ENCODE measurements around the gene ESR1. TPM values are rescaled to one million over a fixed set of nuclear protein-coding genes. Genes with fewer than 3 reads are reported as not detected.

Gene ESR1
- polyA plus RNA-seq, 4 donors = 0.66 to 1.9 (median 1.1) TPM

DNA sequence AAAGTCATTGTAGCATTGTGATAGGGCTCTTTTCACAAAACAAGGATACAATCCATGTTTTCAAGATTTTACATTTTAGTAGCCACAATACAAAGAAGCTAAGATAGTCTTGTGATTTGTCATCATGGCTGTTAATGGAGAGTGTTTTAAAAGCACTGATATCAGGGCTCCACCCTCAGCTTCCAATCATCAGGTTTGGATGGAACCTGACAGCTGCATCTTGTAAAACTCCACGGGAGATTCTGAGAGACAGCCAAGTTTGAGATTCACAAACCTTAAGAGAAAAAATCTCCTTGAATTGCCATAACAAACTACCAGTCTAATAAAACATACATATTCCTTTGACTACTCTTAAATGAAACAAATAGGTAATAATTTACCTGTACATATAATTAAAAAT lies 280.2 kb downstream of the ESR1 start:
- DNase-seq (ENCODE audit: low read depth in 4 of 4, low spot score in 3 of 4) = no peak

DNA sequence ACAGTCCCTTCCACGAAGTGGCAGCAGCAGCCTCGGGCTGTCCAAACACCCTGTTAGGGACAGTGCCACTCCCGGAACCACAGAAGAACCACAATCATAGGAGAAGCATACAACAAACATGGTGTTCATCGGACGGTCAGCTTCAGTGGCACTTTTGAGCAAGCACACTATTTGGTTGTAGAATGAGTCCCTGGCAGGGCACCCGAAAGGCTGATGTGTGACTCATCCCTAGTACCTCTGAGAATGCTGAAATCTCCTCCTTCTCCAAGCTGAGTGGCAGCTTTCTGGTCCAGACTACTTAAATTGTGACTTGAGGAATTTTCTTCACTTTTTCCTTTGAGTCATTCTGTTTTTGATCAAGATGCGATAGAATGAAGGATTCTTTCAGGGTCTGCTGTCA lies 282.5 kb downstream of the ESR1 start:
- DNase-seq (ENCODE audit: low read depth in 4 of 4, low spot score in 3 of 4) = no peak

DNA sequence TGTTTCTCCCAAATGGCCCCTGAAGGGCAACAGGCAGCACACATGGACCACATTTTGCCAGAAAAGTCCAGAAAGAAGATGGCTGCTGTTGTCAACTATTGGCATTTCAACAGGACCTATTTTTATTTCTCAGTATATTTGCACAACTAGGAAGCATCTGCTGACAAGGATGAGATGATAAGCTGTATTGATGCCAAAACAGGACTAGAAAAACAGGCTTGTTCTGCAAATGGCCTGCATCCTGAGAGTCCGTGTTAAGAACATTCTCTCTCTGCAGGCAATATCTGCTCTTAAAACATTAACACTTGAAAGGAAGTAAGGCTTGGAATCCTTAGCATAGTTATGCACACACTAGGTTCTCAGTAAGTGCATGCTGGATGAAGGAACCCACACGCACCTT lies 283.7 kb downstream of the ESR1 start:
- no peak for DNase-seq (ENCODE audit: low read depth in 4 of 4, low spot score in 3 of 4)

DNA sequence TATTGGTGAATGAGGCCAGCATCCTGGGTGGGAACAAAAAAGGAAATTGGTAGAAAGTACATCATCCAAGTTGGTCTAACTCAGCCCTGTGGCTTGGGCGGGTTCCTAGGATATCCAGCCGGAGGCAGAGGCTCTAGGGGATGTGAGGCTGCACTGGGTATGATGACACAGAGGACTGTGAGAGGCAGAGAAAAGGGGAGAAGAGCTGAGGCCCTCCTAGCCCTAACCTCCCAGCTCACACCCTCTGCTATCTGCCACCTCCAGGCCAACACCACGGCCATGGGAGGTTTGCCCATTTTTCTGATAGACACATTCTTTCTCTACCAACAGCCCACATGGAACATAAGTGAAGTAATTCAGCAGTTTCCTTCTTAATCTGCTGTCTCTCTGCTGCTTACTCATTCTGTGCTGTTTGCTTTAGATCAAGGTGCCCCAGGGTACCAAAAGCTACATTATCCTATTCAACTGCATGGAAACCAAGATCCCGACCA lies 284.4 kb downstream of the ESR1 start:
- no peak for DNase-seq (ENCODE audit: low read depth in 4 of 4, low spot score in 3 of 4)

DNA sequence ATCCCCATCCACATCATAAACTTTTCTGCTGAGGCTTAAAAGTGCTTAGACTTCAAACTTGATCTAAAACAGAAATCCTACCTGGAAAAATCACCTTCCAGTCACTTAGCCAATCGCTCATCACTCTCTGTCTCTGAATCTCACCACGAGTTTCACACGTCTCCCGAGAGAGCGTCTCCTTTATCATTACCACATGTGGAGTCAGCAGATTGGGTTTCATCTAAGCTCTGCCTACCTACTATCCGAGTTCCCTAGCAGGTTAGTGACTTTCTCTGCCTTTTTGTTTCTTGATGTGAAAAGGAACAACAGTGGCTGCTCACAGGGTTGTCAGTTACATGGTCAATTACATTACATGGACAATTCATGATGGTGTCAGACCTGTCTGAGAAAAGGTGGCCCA lies 286.2 kb downstream of the ESR1 start:
- no peak for DNase-seq (ENCODE audit: low read depth in 4 of 4, low spot score in 3 of 4)

DNA sequence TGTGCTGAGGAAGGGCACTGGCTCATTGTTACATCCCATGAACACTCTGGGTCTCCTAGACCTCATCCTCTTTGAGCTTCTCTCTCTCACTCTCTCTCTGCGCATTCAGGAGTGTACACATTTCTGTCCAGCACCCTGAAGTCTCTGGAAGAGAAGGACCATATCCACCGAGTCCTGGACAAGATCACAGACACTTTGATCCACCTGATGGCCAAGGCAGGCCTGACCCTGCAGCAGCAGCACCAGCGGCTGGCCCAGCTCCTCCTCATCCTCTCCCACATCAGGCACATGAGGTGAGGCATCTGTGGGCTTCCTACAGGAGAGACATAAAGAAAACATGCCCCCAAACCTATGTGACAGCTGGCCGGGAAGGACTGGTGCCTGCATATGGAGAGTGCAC lies 286.8 kb downstream of the ESR1 start:
- no peak for DNase-seq (ENCODE audit: low read depth in 4 of 4, low spot score in 3 of 4)

DNA sequence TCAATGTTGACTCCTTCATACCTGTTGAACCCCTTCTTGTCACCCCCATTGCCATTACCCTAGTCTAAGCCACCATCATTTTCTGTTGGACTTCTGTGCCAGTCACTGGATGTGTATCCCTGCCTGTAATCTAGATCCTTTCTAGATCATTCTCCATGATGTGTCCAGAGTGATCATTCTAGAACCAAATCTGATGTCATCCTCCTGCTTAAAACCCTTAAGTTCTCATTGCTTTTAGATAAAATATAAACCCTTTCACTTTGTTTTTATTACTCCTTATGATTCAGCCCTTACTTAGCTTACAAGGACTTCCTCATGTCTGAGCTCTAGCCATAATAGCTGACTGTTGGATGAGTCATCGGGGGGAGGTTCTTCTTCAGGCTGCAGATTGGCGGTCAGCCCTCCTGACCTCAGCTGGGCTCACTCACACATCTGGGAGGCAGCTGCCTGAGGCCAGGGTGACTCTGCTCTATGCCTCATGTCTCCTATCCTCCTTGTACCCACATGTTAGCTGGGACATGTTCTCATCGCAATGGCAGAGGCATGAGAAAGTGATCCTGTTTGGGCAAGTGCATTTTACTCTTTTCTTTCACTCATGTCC lies 287.6 kb downstream of the ESR1 start:
- DNase-seq (ENCODE audit: low read depth in 4 of 4, low spot score in 3 of 4) = no peak

DNA sequence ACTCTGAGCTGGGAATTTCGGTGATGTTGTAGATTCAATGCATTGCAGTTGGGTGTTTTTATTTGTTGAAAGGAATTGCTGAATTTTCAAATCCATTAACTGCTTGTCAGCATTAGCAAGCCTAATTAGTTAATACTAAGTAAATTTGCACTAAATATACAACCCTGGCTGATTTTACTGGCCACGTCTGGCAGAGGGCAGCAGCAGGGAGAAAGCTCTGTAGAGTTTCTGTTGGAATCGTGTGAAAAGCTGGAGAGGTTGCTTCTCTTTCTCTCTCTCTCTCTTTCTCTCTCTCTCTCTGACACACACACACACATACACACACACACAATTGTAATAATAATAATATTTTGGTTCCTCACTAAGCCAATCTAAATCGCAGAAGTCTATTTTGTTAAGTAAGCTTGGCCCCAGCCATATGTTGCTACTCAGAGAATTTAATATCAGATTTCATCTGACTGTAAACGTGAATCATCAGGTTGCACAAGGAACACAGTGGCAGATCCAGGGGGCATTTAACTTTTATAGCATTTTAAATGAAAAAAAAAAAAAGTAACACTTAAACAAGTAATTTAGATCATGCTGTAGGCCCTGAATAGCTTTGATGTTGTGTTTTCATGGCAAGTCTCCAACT lies 289.5 kb downstream of the ESR1 start:
- no peak for DNase-seq (ENCODE audit: low read depth in 4 of 4, low spot score in 3 of 4)

DNA sequence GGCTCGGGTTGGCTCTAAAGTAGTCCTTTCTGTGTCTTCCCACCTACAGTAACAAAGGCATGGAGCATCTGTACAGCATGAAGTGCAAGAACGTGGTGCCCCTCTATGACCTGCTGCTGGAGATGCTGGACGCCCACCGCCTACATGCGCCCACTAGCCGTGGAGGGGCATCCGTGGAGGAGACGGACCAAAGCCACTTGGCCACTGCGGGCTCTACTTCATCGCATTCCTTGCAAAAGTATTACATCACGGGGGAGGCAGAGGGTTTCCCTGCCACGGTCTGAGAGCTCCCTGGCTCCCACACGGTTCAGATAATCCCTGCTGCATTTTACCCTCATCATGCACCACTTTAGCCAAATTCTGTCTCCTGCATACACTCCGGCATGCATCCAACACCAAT lies 291.2 kb downstream of the ESR1 start:
- no peak for DNase-seq (ENCODE audit: low read depth in 4 of 4, low spot score in 3 of 4)

DNA sequence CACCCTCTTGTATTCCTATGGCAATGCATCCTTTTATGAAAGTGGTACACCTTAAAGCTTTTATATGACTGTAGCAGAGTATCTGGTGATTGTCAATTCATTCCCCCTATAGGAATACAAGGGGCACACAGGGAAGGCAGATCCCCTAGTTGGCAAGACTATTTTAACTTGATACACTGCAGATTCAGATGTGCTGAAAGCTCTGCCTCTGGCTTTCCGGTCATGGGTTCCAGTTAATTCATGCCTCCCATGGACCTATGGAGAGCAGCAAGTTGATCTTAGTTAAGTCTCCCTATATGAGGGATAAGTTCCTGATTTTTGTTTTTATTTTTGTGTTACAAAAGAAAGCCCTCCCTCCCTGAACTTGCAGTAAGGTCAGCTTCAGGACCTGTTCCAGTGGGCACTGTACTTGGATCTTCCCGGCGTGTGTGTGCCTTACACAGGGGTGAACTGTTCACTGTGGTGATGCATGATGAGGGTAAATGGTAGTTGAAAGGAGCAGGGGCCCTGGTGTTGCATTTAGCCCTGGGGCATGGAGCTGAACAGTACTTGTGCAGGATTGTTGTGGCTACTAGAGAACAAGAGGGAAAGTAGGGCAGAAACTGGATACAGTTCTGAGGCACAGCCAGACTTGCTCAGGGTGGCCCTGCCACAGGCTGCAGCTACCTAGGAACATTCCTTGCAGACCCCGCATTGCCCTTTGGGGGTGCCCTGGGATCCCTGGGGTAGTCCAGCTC lies 292.1 kb downstream of the ESR1 start:
- DNase-seq (ENCODE audit: low read depth in 4 of 4, low spot score in 3 of 4) = no peak

DNA sequence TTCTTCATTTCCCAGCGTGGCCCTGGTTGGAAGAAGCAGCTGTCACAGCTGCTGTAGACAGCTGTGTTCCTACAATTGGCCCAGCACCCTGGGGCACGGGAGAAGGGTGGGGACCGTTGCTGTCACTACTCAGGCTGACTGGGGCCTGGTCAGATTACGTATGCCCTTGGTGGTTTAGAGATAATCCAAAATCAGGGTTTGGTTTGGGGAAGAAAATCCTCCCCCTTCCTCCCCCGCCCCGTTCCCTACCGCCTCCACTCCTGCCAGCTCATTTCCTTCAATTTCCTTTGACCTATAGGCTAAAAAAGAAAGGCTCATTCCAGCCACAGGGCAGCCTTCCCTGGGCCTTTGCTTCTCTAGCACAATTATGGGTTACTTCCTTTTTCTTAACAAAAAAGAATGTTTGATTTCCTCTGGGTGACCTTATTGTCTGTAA lies 292.7 kb downstream of the ESR1 start:
- no peak for DNase-seq (ENCODE audit: low read depth in 4 of 4, low spot score in 3 of 4)

DNA sequence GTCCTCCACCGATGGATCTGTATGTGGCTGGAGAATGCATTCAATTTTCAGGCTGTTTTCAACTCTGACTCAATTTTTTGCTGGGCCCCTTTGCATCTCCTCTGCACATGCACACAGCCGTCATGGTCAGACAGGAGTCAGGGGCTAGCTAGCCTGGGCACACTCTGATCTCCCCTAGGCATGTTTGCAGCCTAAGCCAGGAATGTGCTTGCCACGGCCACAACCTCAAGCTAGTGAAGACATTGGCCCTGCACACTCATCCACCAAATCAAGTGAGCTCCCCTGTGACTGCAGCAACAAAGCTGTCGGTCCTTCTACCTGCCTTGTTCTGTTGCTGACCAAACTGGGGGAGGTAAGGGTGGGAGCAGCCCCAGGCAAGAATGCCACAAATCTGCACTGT lies 300.5 kb downstream of the ESR1 start:
- no peak for DNase-seq (ENCODE audit: low read depth in 4 of 4, low spot score in 3 of 4)

DNA sequence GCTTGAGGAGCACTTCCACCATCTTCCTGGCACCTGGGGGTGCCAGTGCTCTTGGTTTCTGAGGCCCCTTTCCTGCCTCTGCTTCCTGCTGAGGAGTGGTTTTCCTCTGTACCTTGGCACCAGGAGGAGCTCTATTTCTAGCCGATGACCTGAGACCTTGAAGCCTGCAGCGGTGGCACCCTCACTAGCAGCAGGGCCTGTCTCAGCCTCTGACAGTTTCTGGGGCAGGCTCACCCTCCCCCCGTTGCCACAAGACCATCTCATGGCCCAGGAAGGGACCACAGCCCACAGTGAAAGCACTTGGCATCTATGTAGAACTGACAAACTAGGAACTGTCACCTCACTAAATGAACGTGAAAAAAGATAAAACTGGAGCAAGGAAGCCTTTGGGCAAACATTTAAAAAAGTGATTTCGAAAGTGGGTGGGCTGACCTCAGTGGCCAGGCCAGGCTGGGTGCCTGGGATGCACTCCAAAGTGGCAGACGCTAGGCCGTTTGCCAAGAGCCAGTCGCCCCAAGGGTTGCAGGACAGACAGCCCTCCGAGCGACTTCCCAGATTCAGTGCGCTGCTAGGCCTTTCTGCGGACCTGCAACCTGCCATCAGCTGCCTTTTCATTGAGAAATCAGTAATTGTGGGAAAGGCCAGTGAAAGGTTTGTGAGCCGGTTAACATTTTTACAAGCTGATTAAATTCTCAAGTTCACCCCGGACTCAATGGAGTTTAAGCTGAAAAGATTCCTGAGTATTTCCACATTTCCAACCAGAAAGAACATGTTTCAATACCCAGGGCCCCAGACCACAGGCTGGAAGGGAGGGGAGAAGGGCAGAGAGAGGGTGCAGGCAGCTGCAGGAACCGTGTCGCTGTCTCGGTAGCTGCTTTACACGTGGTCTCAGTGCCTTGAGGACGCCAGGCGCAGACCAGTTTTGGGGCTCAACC lies 303.7 kb downstream of the ESR1 start:
- DNase-seq (ENCODE audit: low read depth in 4 of 4, low spot score in 3 of 4) = no peak

DNA sequence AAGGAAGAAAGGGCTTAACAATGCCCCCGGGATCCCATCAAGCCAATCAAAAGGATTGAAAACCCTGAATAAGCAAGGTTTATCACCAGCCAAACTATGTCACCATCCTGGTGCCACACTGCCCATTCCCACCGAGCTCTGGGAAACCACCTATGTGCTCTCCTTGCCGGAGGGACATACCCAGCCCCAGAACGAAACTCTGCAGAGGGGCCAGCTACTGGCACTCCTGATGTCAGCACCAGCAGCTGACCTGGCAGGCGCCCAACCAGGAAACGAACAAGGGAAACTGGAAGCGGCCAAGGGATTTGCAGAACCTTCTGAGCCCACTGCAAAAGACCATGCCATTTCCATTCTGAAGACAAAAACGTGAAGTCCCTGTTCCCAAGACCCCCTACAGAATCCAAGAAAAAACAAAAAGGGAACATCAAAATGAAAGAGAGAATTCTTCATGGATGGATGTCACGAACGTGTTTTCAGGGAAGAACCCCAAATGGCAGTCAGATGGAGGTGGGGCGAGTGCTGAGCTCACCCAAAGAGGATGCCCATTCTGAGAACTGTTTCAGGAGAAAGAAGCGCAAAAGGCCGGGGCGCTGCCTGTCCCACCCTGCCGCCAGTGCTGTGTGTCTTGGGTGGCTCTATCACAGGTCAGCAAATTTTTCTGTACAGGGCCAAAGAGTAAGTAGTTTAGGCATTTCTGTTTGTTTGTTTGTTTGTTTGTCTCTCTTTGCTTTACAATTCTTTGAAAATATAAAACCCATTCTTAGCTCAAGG lies 305.2 kb downstream of the ESR1 start:
- DNase-seq (ENCODE audit: low read depth in 4 of 4, low spot score in 3 of 4) = no peak

DNA sequence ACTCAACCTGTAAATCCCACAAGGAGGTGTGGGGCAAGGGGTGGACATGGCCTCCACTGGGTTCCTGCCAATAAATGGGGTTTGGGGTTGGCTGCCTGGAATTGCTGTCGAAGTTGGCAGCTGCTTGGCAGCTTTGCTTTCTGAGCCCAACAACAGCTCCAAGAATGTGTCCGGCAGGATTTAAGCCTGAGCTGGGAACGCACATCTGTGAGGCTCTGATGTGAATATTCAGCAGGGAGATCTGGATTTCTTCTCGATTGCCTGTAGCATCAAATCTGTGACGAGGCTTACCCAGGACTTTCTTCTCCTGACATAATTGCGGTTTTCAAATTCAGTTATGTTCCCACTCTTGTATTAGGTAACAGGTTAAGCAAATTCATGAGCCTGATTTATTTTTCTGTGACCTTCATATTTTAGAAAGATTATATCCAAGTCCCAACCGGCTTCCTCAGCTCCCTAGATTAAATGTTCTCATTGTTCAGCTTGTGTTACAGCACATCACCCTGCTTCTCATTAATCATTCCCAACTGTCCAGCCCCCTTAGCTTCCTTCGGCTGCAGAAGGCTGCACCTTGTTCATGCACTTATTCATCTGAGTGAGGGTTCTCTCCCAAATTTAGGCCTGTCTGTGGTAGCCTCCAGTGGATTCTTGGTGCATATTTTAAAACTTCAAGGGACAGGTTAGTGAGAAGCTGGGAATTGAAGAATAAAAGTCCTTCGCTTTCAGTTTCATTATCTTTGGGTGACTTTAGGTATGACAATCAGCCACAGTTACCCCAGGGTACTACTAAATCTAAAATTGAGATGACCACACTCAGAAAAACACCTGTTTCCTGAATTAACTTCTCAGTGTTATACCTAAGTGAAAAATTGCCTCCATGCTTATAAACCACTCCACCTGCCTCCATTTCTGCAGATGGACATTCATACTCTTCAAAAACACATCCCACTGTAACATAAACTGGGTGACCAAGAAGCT lies 310.0 kb downstream of the ESR1 start:
- no peak for DNase-seq (ENCODE audit: low read depth in 4 of 4, low spot score in 3 of 4)

DNA sequence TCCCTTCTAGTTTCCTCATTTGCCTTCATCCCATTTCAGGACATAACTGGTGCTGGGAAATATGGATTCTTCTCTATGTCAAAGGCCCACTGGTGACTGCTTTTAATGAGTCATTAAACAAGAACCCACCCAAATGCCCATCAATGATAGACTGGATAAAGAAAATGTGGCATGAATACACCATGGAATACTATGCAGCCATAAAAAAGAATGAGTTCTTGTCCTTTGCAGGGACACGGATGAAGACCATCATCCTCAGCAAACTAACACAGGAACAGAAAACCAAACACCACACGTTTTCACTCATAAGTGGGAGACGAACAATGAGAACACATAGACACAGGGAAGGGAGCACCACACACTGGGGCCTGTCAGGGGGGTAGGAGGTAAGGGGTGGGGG lies 310.7 kb downstream of the ESR1 start:
- no peak for DNase-seq (ENCODE audit: low read depth in 4 of 4, low spot score in 3 of 4)

DNA sequence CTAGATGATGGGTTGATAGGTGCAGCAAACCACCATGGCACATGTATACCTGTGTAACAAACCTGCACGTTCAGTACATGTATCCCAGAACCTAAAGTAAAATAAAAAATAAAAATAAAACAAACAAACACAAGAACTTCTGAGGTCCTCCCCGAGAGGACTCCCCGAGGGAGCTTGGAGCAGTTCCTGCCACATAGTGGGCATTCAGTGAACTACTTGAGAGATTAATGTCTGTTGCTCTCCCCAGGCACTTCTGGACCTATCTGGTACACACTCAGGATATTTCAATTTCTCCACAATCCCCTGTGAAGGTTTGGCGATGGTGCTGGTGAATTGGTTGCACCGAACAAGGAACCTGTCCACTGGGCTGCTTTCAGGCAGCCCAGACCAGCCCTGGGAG lies 311.2 kb downstream of the ESR1 start:
- no peak for DNase-seq (ENCODE audit: low read depth in 4 of 4, low spot score in 3 of 4)

DNA sequence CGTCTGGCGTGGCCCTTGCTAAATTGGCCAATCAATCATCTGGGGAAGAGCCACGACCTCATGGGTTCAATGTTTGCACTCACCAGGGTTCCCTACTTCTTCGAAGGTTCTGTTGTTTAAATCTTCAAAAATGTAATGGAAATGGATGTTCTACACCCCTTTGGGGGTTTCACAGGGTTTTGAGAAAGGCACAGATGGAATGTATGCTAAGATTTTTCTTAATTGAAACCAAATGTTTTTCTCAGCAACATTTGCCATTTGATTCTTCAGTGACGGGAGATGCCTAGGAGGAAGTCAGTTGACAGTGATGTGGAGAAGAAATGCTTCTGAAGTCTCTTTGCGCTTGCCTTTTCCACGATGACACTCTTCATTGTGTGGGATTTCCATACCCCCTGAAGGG lies 312.3 kb downstream of the ESR1 start:
- no peak for DNase-seq (ENCODE audit: low read depth in 4 of 4, low spot score in 3 of 4)

DNA sequence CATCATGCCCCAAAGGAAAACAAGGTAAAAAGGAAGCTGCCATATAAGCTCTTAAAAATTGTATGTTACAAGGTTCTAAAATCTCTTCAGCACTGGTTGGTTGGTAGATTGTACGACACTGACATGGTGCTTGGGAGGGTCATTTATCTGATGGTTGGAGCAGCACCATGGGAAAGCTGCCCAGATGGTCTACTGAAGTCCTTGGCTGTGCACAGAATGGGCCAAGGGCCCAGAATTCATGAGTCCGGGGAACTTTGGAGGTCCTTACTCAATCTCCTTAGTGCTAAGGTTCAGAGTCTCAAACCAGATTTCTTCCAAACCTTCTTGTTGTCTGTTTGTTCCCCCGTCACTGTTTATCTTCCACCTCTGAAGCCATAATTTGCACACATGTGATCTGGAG lies 314.4 kb downstream of the ESR1 start:
- DNase-seq (ENCODE audit: low read depth in 4 of 4, low spot score in 3 of 4) = no peak
